HG02610 (cell line): Measurements from ENCODE around the gene CFTR.
"Not testable (repeated sequence)": the region's sequence is repeated elsewhere in the genome, so short reads cannot be mapped to it uniquely, and the experiment has no call there.

ENCODE experiments used
- ATAC-seq: cut with Tn5 transposase; IDR thresholded peaks from one replicate; pipeline ENCODE4 v1.9.1; 2021; ENCODE audit warnings: mild to moderate bottlenecking, moderate library complexity; ENCODE audit not compliant: unreplicated experiment

The CFTR gene

DNA sequence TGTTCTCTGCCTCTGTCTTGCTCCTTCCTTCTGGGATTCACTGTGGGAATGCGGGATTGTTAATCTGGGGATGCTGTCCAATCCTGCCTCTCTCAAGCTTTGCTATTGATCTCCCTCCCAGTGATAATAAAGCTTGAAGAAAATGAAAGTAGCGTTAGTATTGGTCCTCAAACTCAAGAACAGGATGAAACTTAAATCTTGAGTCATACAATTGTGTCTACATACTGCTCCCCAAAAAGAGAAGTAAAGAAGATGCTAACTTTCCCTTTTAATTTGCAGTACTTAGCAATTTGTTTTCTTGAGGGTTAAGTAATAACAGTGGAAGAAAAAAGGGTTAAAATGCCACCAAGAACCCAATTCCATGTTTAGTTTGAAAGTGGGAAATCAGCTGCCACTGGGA is 13.6 kb downstream of the CFTR start:
- ATAC-seq = no peak

- ATAC-seq = no peak
Observed at GRCh38 chr7:117495308-117495707, 15.5 kb downstream of the CFTR start.

DNA sequence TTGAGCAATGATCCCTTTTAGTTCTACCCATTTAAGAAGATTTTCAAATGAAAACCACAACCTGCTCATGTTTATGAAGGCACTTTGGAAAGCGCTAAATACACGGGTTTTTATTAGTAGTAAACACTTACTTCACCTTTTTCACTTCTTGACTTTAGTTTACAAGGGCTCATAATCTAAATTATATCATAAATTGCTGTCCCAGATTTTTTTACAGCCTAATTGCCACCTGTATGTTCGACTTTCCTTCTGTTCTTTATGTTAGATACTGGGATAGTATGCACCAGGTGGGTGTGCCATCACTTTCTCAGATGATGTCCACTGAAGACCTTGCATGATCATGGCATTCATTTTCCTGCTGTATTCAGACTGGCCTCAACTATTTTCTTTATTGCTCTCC is 22.5 kb downstream of the CFTR start:
- ATAC-seq = no peak

DNA sequence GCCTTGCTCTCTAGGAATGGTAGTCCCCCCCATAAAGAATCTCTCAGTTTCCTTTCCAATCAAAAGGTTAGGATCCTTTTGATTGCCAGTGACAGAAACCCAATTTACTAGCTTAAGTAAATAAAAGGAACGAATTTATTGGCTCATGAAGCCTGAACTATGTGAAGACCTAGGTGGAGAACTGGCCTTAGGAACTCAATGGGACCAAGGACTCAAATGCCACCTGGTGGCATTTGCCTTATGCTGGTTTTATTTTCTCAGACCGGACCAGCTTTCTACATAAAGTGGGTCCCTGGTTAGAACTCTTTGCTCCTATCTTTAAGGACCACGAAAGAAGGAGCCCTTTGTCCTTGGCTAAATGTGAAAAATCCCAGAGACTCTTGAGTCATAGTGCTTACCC is 25.4 kb downstream of the CFTR start:
- ATAC-seq = no peak

GRCh38 chr7:117508676-117509075 is 28.9 kb downstream of the CFTR start:
- no peak for ATAC-seq

GRCh38 chr7:117517194-117517593 is 37.4 kb downstream of the CFTR start:
- not testable (repeated sequence) for ATAC-seq

DNA sequence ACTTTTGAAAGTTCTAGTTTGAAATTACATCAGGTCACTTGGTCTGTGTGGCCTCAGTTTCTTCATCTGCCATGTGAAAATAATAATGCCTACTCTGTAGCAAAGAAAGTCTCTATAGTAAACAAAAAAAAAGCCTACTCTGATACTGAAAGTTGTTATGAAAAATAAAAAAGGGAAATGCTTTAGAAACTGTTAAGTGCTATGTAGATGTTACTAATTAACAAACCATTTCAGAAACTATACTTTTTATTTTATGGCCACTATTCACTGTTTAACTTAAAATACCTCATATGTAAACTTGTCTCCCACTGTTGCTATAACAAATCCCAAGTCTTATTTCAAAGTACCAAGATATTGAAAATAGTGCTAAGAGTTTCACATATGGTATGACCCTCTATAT is 50.6 kb downstream of the CFTR start:
- no peak for ATAC-seq

GRCh38 chr7:117531595-117532244 is 51.9 kb downstream of the CFTR start:
- no peak for ATAC-seq

GRCh38 chr7:117538053-117538452 is 58.2 kb downstream of the CFTR start:
- no peak for ATAC-seq

- ATAC-seq = no peak
Observed at GRCh38 chr7:117544061-117544460, 64.2 kb downstream of the CFTR start.

DNA sequence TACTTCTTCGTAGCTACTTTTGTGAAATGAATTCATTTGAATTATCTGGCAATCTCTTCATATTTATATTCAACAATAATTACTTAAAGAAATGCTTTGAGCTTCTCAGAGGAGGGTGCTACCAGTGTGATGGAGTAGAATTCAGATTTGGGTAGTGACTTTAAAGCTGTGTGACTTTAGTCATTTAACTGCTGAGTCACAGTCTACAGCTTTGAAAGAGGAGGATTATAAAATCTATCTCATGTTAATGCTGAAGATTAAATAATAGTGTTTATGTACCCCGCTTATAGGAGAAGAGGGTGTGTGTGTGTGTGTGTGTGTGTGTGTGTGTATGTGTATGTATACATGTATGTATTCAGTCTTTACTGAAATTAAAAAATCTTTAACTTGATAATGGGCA is 68.2 kb downstream of the CFTR start:
- ATAC-seq = no peak

- ATAC-seq = no peak
Observed at GRCh38 chr7:117550625-117551024, 70.8 kb downstream of the CFTR start.

DNA sequence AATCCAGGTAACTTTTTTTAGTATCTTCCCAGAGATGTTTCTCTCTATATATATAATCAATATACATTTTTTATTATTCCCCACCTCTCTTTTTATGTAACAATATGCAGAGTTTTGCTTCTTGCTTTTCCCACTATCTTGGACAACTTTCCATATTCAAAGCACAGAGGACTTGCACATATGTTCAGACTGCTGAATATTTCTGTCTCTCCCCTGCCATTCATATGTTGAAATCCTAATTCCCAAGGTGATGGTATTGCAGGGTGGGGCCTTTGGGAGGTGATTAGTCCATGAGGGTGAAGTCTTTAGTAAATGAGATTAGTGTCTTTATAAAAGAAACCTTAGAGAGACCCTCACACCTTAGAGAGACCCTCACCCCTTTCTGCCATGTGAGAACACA is 72.8 kb downstream of the CFTR start:
- no peak for ATAC-seq

- ATAC-seq = no peak
Observed at GRCh38 chr7:117555260-117555659, 75.4 kb downstream of the CFTR start.

DNA sequence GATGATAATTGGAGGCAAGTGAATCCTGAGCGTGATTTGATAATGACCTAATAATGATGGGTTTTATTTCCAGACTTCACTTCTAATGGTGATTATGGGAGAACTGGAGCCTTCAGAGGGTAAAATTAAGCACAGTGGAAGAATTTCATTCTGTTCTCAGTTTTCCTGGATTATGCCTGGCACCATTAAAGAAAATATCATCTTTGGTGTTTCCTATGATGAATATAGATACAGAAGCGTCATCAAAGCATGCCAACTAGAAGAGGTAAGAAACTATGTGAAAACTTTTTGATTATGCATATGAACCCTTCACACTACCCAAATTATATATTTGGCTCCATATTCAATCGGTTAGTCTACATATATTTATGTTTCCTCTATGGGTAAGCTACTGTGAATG is 79.6 kb downstream of the CFTR start:
- no peak for ATAC-seq

DNA sequence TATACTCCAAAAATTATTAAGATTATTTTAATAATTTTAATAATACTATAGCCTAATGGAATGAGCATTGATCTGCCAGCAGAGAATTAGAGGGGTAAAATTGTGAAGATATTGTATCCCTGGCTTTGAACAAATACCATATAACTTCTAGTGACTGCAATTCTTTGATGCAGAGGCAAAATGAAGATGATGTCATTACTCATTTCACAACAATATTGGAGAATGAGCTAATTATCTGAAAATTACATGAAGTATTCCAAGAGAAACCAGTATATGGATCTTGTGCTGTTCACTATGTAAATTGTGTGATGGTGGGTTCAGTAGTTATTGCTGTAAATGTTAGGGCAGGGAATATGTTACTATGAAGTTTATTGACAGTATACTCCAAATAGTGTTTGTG is 80.2 kb downstream of the CFTR start:
- ATAC-seq = no peak

GRCh38 chr7:117562759-117563158 is 82.9 kb downstream of the CFTR start:
- no peak for ATAC-seq

- ATAC-seq = no peak
Observed at GRCh38 chr7:117564080-117564479, 84.3 kb downstream of the CFTR start.

GRCh38 chr7:117564627-117565026 is 84.8 kb downstream of the CFTR start:
- ATAC-seq = no peak

- ATAC-seq = no peak
Observed at GRCh38 chr7:117565226-117565625, 85.4 kb downstream of the CFTR start.

DNA sequence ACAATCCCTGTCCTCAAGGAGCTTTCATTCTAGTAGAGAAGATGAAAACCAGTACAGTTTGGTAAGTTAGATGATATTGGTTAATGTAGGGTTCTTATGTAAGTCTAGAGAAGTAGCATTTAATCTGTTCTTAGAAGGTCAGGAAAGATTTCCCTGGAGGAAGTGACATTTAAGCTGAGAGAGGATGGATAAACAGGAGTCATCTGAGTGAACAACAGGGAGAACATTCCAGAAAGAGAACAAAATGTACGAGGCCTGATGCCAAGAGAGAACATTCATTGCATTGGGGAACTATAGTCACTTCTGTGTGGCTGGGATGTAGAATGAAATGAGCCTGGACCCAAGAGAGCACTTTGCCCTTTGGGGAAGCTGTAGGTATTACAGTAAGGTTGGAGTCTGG is 88.0 kb downstream of the CFTR start:
- no peak for ATAC-seq

GRCh38 chr7:117572856-117573620 is 93.2 kb downstream of the CFTR start:
- no peak for ATAC-seq

DNA sequence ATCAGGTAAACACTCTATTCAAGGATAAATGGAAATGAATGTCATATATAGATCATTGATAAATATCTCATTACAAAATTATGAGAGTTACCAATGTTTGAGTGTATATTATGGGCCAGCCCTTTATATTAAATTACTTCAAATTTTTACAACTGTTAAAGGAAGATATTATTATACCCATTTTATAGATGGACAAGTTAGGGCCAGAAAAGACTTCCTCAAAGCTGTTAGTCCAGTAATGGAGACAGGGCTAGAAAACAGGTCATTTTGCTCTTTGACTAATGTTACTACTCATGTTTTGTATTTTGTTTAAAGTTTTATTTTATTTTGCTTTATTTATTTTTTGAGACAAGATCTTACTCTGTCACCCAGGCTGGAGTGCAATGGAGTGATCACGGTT is 101.6 kb downstream of the CFTR start:
- ATAC-seq = no peak
